Measurements from ENCODE around the gene MGAT3.

MGAT3 gene

DNA sequence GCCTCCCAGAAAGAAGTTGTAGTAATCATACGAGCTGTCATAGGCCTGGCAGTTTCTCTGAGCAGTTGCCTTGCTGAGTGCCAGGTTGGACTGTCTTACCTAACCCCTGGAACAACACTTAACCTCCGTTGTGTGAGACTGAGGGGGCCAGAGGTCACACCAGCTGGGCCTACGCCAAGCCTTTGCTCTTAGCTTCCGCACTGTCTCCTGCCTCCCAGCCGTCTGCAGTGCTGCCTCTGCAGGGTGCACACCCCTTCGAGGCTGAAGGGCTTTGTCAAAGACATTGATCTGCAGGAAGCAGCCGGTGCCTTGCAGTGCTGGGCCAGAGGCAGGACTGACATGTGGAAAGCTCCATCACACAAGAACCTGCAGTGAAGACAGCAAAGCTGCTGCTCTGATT lies 40.5 kb upstream of the MGAT3 start:
- TF ChIP-seq EZH2phosphoT487 (IDR thresholded peaks at IDR 0.05; ENCODE audit: low read length) (no peak), EZH2 (optimal IDR thresholded peaks at IDR 0.05; ENCODE audit: low read depth, low read length) (no peak)
- TF ChIP-seq, protein P1, sequence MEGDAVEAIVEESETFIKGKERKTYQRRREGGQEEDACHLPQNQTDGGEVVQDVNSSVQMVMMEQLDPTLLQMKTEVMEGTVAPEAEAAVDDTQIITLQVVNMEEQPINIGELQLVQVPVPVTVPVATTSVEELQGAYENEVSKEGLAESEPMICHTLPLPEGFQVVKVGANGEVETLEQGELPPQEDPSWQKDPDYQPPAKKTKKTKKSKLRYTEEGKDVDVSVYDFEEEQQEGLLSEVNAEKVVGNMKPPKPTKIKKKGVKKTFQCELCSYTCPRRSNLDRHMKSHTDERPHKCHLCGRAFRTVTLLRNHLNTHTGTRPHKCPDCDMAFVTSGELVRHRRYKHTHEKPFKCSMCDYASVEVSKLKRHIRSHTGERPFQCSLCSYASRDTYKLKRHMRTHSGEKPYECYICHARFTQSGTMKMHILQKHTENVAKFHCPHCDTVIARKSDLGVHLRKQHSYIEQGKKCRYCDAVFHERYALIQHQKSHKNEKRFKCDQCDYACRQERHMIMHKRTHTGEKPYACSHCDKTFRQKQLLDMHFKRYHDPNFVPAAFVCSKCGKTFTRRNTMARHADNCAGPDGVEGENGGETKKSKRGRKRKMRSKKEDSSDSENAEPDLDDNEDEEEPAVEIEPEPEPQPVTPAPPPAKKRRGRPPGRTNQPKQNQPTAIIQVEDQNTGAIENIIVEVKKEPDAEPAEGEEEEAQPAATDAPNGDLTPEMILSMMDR (IDR thresholded peaks at IDR 0.05; ENCODE audit: low read length): no peak
- H4K20me1 ChIP-seq (ENCODE audit: insufficient read depth, low read length): no peaks in the 10 kb centered on the region
- no peak overlapping the region for H3K4me3 ChIP-seq (ENCODE audit: low read length)
- H3K4me2 ChIP-seq (ENCODE audit: low read depth, low read length): no peak overlapping the region
- no peak for DNase-seq
- no peak overlapping the region for H3K9ac ChIP-seq (ENCODE audit: low read length)
- H3K36me3 ChIP-seq (replicated peaks; ENCODE audit: insufficient read depth, low read length): peaks cover 8% of the 10 kb centered on the region; the same call in 1 of the 2 replicates
- no peaks in the 10 kb centered on the region for H3K9me2 ChIP-seq (replicated peaks; ENCODE audit: insufficient read depth, low read length)
- no peaks in the 10 kb centered on the region for H3K9me3 ChIP-seq (replicated peaks; ENCODE audit: insufficient read depth, low read length)
- no peaks in the 10 kb centered on the region for H3K27me3 ChIP-seq (replicated peaks; ENCODE audit: insufficient read depth, low read length)
- H2AFZ ChIP-seq (ENCODE audit: low read length): no peak overlapping the region
- peaks cover 33% of the 10 kb centered on the region for H3K79me2 ChIP-seq (ENCODE audit: low read length)
- H3K27ac ChIP-seq (ENCODE audit: low read length): no peak overlapping the region
- H3K4me1 ChIP-seq (ENCODE audit: low read length): peaks cover 22% of the 10 kb centered on the region
- peaks cover 5% of the 10 kb centered on the region; the same call in 1 of the 2 replicates for H3F3A ChIP-seq (ENCODE audit: insufficient read depth, low read length)

DNA sequence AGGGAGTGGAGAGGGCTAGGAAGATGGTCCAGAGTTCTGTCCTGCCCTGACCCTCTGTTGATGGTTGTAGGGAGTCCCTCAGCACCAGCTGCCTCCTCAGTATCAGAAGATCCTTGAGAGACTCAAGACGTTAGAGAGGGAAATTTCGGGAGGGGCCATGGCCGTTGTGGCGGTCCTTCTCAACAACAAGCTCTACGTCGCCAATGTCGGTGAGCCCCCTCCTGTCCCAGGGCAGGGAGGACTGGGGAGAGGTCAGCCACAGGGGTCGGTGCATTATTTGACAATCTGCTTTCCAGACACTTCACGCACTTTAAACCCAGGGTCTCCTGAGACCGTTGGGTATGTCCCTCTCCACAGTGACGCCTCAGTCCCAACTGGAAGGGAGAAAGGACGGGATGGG lies 39.2 kb upstream of the MGAT3 start:
- no peak for DNase-seq
- Histone ChIP-seq H2AFZ (ENCODE audit: low read length) (no peak overlapping the region), H3K4me3 (ENCODE audit: low read length) (no peak overlapping the region), H3K9me3 (replicated peaks; ENCODE audit: insufficient read depth, low read length) (no peaks in the 10 kb centered on the region), H3K9ac (ENCODE audit: low read length) (no peak overlapping the region), H3K27me3 (replicated peaks; ENCODE audit: insufficient read depth, low read length) (no peaks in the 10 kb centered on the region), H4K20me1 (ENCODE audit: insufficient read depth, low read length) (no peaks in the 10 kb centered on the region), H3K36me3 (replicated peaks; ENCODE audit: insufficient read depth, low read length) (peaks cover 12% of the 10 kb centered on the region; the same call in 1 of the 2 replicates), H3K4me2 (ENCODE audit: low read depth, low read length) (peak overlapping the region; percentile 3; the same call in 1 of the 2 replicates), H3K79me2 (ENCODE audit: low read length) (peaks cover 33% of the 10 kb centered on the region), H3K4me1 (ENCODE audit: low read length) (peaks cover 13% of the 10 kb centered on the region), H3K27ac (ENCODE audit: low read length) (peak overlapping the region; percentile 32; the same call in 1 of the 2 replicates), H3F3A (ENCODE audit: insufficient read depth, low read length) (no peaks in the 10 kb centered on the region), H3K9me2 (replicated peaks; ENCODE audit: insufficient read depth, low read length) (no peaks in the 10 kb centered on the region)
- TF ChIP-seq EZH2 (optimal IDR thresholded peaks at IDR 0.05; ENCODE audit: low read depth, low read length) (no peak), EZH2phosphoT487 (IDR thresholded peaks at IDR 0.05; ENCODE audit: low read length) (no peak)
- TF ChIP-seq, protein P1 (IDR thresholded peaks at IDR 0.05; ENCODE audit: low read length): no peak

- Histone ChIP-seq H3K36me3 (replicated peaks; ENCODE audit: insufficient read depth, low read length) (peaks cover 12% of the 10 kb centered on the region; the same call in 1 of the 2 replicates), H2AFZ (ENCODE audit: low read length) (no peak overlapping the region), H4K20me1 (ENCODE audit: insufficient read depth, low read length) (no peaks in the 10 kb centered on the region), H3K27ac (ENCODE audit: low read length) (peak overlapping the region; percentile 32), H3K9me3 (replicated peaks; ENCODE audit: insufficient read depth, low read length) (no peaks in the 10 kb centered on the region), H3K79me2 (ENCODE audit: low read length) (peaks cover 26% of the 10 kb centered on the region), H3K9me2 (replicated peaks; ENCODE audit: insufficient read depth, low read length) (no peaks in the 10 kb centered on the region), H3K4me3 (ENCODE audit: low read length) (0 out of 2 replicates have a peak overlapping the region, but pooled peaks have one; percentile 8), H3K9ac (ENCODE audit: low read length) (no peak overlapping the region; the same call in 1 of the 2 replicates), H3F3A (ENCODE audit: insufficient read depth, low read length) (no peaks in the 10 kb centered on the region), H3K27me3 (replicated peaks; ENCODE audit: insufficient read depth, low read length) (no peaks in the 10 kb centered on the region), H3K4me2 (ENCODE audit: low read depth, low read length) (peak overlapping the region; percentile 12), H3K4me1 (ENCODE audit: low read length) (peaks cover 13% of the 10 kb centered on the region)
- TF ChIP-seq EZH2 (optimal IDR thresholded peaks at IDR 0.05; ENCODE audit: low read depth, low read length) (no peak), EZH2phosphoT487 (IDR thresholded peaks at IDR 0.05; ENCODE audit: low read length) (no peak)
- TF ChIP-seq, protein P1 (IDR thresholded peaks at IDR 0.05; ENCODE audit: low read length): 0 out of 2 replicates have a peak, but pooled peaks have one; percentile 10
- no peak for DNase-seq
Measured at GRCh38 chr22:39418696-39419095, 38.1 kb upstream of the MGAT3 start.

All from MM.1S (cell line).